Regular cardiac myocyte (primary cell): ENCODE measurements around the gene TRPM2. TPM values are rescaled to one million over a fixed set of nuclear protein-coding genes. Genes with fewer than 3 reads are reported as not detected.

Experiments used
- total RNA-seq: library from RNA; depleted of rRNA; stranded (reverse); fragments of >200 nt; gene quantifications from 2 replicates; pipeline ENCODE4 v1.2.3, GENCODE V29; 2014

TRPM2 gene
- 0.28 TPM in 1 of 2 replicates, not detected in the other for total RNA-seq

DNA sequence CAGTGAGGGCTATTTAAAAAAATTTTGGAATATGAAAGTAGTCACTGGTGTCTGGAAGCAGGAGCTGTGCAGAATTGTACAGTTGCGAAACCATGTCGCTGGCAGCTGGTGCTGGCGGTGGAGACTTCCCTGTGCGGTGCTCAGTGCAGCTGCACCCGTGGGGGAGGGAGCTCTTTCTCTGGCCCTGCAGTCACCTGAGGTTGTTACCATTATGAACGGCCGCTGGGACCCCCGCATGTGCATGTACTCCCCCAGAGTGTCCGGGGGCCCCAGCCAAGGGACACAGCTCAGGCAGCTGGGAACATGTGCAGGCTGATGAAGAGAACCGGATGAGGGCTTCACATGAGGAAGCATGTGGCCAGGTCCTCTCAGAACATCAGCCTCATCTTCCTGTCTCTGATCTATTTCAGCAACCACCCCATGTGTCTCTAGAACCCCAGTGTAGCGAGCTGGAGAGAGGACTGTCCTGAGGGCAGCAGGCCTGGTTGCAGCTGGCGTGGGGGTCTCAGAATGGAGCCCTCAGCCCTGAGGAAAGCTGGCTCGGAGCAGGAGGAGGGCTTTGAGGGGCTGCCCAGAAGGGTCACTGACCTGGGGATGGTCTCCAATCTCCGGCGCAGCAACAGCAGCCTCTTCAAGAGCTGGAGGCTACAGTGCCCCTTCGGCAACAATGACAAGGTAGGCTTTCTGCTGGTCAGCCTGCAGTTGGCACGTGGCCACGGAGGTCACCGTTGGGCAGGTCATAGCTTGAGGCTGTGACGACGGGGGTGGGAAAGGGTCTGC, at the start of gene TRPM2:
Gene TRPM2, plus strand, starts transcription at position 431 of the 780 bp plus-strand sequence. Its CDS starts 80 bp downstream, at position 511.

DNA sequence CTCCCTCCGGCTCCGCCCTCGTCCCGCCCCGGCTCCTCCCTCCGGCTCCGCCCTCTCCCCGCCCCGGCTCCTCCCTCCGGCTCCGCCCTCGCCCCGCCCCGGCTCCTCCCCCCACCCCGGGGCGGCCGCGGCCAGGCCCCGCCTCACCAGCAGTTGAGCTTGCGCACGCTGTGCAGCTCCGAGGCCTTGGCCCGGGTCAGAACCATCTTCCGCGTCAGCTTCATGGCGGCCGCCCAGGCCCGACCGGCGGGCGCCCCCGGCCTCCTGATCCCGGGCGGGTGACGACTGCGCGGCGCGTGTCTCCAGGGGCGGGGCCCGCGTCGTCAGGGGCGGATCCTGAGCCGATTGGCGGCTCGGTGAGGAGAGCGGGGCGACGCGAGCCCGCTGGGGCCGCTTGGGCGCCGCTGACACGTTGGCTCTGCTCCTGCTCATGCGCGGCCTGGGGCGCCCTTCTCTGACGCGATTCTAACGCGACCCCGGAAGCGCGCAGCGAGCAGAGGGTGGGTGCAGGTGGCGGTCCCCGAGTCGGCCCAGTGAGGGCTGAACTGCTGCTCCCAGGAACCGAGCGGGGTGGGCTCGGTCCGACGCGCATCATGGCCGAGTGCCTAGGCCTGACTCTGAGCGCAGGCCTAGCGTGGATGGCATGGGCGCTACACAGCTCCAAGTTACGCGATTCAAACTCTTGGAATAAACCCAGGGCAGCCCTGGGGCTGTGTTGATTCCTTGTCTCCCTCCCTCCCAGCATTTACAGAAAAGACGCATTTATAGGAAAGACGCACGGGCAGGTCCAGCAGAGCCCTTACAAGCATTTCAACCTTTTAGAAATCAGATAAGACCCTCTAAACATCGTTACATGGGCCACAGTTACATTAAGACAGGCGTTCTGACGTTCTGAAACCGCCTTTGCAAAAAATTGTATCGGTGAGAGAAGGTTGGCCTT, 14.2 kb upstream of the TRPM2 start, which contains the start of gene CFAP410:
Gene CFAP410, minus strand, starts transcription at position 420 of the 940 bp plus-strand sequence. Its CDS starts 196 bp downstream, at position 224.

DNA sequence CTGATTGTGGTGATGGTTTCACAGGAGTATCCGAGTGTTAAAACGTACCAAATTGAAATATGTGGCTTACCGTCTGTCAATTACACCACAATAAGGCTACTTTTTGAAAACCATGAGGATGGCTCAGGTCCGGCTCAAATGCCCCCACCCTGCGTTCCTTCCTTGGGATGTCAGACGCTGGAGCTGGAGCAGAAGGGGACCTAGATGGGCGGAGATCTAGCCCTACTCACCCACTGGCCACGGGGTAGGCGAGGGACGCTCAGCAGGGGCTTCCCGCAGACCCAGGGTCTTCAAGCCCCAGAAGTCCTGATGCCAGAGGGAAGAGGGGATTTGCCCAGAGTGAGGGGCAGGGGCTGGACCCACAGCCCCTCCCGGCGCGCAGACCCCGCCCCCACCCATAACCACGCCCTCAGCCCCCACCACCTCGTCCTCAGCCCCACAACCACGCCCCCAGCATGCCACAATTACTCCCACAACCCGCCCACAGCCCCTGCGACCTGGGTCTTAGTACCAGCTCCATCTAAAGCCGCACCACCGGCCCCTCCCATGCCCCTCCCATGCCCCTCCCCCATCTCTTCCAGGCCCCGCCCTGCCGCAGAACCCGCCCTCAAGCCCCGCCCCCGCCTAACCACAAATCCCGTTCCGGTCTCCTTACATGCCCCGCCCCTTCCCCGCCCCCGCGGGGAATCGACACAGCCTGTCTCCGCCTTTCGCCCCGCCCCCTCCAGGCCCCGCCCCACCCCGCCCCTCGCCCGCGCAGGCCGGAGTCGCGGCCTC, 101.5 kb downstream of the TRPM2 start, which contains the start of gene LRRC3:
Gene LRRC3, plus strand, starts transcription at position 764 of the 777 bp plus-strand sequence. CDS start 1,135 bp downstream, outside the sequence.

Other genes with a start within 250 kb of the TRPM2 start
- gene PWP2, start 246.2 kb upstream of the TRPM2 start, total RNA-seq: 5.9 and 9.2 TPM in 2 replicates
- 9.0 and 14.7 TPM in 2 replicates for gene GATD3, start 219.9 kb upstream of the TRPM2 start, total RNA-seq
- gene ICOSLG, start 112.7 kb upstream of the TRPM2 start, total RNA-seq: 0.19 and 0.85 TPM in 2 replicates
- not detected in 2 replicates for gene DNMT3L, start 91.7 kb upstream of the TRPM2 start, total RNA-seq
- gene AIRE, start 67.7 kb upstream of the TRPM2 start, total RNA-seq: 0.28 TPM in 1 of 2 replicates, not detected in the other
- 257 and 292 TPM in 2 replicates for gene PFKL, start 53.6 kb upstream of the TRPM2 start, total RNA-seq
- gene CFAP410, start 14.2 kb upstream of the TRPM2 start, total RNA-seq: 4.8 and 11.3 TPM in 2 replicates
- 0.38 and 0.85 TPM in 2 replicates for gene LRRC3, start 101.9 kb downstream of the TRPM2 start, total RNA-seq
- gene KRTAP10-1, start 186.6 kb downstream of the TRPM2 start, total RNA-seq: not detected in 2 replicates
- not detected in 2 replicates for gene KRTAP10-2, start 197.9 kb downstream of the TRPM2 start, total RNA-seq
- gene KRTAP10-3, start 205.2 kb downstream of the TRPM2 start, total RNA-seq: not detected in 2 replicates
- not detected in 2 replicates for gene KRTAP10-4, start 220.1 kb downstream of the TRPM2 start, total RNA-seq
- gene KRTAP10-5, start 227.0 kb downstream of the TRPM2 start, total RNA-seq: not detected in 2 replicates
- gene KRTAP10-6, start 238.9 kb downstream of the TRPM2 start, total RNA-seq: not detected in 2 replicates
- not detected in 2 replicates for gene KRTAP10-7, start 247.0 kb downstream of the TRPM2 start, total RNA-seq